Measurements from ENCODE around the gene NETO1.

Gene NETO1

DNA sequence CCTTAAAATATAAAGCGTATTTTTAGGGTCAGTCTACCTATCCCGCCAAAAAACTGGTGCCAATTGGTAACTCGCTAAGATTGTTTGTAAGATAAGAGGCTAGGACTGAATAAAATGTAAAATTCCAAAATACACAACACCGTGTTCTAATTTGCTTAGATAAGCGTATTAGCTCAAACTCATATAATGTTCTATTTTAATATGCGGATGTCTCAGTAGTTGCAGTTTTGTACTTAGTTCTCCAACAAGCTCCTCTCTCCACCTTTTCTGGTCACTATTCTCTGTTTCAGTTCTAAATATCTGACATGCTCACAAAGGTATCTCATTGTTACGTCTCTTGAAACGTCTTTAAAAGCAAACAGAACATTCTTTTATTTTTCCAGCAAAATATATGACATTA, 24.0 kb downstream of the NETO1 start:
- DNase-seq (ENCODE audit: insufficient read length, low spot score) (no peak), FAIRE-seq (no peak)
- TF ChIP-seq, protein P1, sequence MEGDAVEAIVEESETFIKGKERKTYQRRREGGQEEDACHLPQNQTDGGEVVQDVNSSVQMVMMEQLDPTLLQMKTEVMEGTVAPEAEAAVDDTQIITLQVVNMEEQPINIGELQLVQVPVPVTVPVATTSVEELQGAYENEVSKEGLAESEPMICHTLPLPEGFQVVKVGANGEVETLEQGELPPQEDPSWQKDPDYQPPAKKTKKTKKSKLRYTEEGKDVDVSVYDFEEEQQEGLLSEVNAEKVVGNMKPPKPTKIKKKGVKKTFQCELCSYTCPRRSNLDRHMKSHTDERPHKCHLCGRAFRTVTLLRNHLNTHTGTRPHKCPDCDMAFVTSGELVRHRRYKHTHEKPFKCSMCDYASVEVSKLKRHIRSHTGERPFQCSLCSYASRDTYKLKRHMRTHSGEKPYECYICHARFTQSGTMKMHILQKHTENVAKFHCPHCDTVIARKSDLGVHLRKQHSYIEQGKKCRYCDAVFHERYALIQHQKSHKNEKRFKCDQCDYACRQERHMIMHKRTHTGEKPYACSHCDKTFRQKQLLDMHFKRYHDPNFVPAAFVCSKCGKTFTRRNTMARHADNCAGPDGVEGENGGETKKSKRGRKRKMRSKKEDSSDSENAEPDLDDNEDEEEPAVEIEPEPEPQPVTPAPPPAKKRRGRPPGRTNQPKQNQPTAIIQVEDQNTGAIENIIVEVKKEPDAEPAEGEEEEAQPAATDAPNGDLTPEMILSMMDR (IDR thresholded peaks at IDR 0.05; ENCODE audit: insufficient read depth, missing control alignments) = no peak

DNA sequence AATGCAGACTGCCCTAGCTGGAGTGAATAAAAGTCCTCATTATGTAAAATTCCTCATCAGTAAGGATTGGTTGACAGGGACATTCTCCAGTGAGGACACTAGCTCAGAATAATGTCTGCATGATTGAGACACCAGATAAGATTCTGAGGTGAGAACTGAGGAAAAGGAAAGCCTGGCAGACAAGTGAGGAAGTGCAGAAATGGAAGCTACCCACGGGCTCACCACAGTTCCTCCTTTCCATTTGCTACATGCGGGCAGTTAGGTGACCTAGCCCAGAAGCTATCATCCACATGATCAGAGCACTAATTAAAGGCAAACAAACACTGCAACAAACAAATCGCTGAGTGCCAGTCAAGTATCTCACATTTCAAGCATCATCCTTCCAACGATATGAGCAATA, 27.7 kb downstream of the NETO1 start:
- TF ChIP-seq, protein P1 (IDR thresholded peaks at IDR 0.05; ENCODE audit: insufficient read depth, missing control alignments) = no peak
- FAIRE-seq (no peak), DNase-seq (ENCODE audit: insufficient read length, low spot score) (no peak)

DNA sequence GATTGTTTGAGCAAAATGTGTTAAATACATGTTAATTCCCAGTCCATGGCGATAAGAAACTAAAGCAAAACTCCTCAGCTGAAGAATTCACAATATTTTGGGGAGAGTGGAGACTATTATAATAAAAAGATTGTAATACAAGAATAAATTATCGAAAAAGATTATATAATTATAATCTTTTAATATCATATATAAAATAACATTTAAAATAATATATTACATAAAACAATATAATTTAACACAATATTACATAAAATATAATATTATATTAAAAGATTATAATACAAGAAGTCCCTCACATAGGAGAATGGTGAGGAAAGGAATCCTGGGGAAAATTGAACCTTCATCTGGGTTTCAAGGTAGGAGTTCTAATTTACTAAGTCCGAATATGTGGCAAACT, 33.1 kb downstream of the NETO1 start:
- no peak for FAIRE-seq
- TF ChIP-seq, protein P1 (IDR thresholded peaks at IDR 0.05; ENCODE audit: insufficient read depth, missing control alignments) = no peak
- DNase-seq (ENCODE audit: insufficient read length, low spot score) = no peak

DNA sequence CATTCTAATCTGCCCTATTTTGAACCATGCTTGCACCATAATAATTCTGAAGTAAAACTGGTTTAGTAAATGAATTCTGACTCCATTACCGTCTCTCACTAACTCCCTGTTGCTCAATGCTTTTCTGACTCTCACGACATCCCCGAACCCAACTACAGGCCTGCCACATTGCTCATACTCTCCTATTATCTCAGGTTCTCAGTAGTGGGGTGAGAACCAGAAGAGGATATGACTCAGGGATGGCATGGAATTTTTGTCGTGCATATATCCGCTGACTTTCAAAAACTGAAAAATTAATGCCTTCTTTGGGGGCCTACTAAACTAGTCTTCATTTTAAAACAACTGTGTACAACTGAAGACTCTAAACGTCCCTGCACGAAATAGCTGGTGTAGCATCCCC, 34.3 kb downstream of the NETO1 start:
- FAIRE-seq = no peak
- TF ChIP-seq, protein P1 (IDR thresholded peaks at IDR 0.05; ENCODE audit: insufficient read depth, missing control alignments) = no peak
- DNase-seq (ENCODE audit: insufficient read length, low spot score) = no peak

DNA sequence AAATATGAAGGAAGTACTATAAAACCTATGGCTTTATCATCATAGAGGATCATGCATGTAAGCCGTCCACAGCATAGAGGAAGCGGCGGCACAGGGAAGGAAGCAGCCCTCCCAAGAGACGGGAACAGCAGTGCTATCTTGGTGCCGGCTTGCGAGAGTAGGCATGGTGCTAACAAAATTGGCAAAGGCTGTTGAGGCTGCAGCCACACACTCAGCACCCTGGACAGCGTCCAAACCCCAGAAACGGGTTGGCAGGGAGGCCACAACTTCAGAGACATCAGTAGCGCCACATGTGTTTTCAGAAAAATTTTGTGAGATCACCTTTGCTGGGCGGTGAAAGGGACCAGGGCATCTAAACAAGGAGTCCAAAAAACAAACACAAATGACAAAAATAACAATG, 37.7 kb downstream of the NETO1 start:
- TF ChIP-seq, protein P1 (IDR thresholded peaks at IDR 0.05; ENCODE audit: insufficient read depth, missing control alignments) = no peak
- DNase-seq (ENCODE audit: insufficient read length, low spot score) (no peak), FAIRE-seq (no peak)

DNA sequence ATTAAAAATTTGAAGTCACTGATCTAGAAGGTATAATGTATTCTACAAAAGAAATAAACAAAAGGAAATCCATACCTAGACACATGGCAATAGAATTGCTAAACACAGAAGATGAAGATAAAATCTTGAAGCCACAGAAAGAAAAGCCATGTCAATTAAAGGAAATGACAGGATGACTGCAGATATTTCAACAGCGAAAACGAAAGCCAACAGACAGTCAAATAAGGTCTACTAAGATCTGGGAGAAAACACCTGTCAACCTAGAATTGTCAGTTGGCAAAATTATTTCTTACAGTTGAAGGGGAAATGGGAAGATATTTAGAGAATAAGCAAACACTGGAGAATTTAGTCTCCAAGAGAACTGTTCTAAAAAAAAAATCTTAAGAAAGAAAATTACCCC, 39.2 kb downstream of the NETO1 start:
- FAIRE-seq (no peak), DNase-seq (ENCODE audit: insufficient read length, low spot score) (no peak)
- TF ChIP-seq, protein P1 (IDR thresholded peaks at IDR 0.05; ENCODE audit: insufficient read depth, missing control alignments) = no peak

DNA sequence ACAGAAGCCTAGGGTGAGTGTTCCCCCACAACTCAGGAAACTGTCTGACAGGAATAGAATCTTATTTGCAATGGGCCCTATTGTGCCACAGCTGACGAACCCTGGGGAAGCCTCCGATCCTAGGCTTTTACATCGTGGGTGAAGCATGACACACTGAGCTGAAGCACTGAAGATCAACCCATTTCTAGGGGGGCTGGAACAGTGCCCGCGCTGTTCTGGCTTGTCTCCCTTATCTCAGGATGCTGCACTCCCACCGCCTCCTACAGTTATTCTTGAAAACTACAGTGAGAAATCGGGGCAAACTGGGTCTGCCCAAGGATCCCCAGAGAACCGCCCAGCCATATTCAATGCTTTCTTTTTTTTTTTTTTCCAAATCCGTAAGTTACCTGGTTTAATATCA, 41.1 kb downstream of the NETO1 start:
- DNase-seq (ENCODE audit: insufficient read length, low spot score) = no peak
- no peak for FAIRE-seq
- TF ChIP-seq, protein P1 (IDR thresholded peaks at IDR 0.05; ENCODE audit: insufficient read depth, missing control alignments) = no peak

All from D721Med (cell line).